ENCODE data around the gene PACRG.

Gene PACRG

DNA sequence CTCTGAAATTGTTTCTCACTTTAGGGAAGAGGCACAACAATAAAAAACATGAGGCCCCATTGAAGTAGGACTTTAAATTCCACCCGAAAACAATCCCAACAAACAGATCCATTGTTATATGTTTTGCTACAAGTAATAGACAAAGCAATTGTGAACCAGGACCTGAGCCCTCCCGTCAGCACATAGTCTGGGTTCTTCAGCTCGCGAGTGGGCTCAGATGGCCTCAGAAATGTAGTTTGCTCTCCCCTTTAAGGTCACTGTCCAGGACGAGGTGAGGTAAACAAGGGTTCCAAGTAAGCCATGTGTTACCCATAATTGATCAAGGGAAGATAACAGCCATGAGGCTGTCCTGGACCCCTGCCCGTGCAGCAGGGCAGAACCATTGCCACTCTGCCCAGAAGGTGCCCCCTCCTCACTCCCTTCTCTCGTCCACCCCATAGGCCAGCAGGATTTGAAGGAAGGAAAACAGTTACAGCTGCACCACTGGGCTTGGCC is 526.6 kb downstream of the PACRG start:
- DNase-seq = no peak

DNA sequence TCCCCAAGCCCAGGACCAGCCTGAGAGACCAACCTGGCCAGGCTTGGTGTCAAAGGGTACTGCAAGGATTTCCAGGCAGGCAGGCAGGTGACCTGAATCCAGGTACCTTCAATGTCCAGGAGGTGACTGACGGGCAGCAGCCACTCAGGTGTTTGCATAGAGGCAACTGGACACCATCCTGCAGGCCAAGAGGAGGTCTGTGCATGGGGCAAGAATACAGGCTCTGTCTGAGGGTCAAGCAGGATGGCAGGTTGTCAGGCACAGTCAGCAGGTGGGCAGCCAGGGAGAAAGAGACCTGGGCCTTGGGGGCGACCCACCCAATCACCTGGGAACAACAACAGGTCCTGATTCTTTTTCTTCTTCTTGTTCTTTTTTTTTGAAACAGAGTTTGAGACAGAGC is 527.5 kb downstream of the PACRG start:
- no peak for DNase-seq

GRCh38 chr6:163259689-163260088 is 531.9 kb downstream of the PACRG start:
- no peak for DNase-seq

DNA sequence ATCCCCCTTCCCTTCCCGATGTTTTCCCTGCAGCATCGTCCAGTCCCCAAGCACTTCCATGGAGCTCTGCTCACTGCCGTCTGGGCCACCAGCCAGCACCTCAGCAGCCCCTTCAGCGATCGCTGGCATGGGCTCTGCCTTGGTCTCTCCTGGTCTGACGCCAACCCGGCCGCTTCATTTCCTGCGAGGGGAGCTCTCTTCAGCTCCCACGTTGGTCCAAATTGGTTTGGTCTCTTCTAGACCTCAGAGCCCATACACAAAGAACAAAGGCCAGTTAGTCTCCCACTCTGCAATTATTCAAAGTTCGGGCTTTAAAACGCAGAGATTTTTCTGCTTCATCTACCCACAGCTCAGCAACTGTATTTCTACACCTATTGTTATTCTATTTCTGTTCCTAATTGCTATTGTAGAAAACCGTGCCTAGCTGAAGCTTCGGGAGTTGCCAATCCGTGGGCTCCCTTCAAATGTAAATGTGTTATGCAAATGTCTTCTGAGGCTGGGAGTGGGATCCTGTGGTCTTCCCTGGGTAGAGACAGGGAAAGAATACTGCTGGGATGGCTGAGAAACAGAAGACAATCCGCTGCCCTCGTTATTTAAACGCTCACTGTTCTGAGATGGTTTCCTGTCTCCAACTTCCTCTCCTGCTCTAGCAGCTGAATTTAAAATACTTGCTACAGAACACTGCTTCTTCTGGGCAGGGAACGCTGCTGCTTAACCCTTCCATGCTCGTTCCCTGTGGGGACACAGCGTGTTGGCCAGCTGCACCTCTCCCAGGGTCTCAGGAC is 532.5 kb downstream of the PACRG start:
- DNase-seq = no peak

- no peak for DNase-seq
Observed at GRCh38 chr6:163260911-163261310, 533.1 kb downstream of the PACRG start.

GRCh38 chr6:163261361-163261760 is 533.6 kb downstream of the PACRG start:
- no peak for DNase-seq

DNA sequence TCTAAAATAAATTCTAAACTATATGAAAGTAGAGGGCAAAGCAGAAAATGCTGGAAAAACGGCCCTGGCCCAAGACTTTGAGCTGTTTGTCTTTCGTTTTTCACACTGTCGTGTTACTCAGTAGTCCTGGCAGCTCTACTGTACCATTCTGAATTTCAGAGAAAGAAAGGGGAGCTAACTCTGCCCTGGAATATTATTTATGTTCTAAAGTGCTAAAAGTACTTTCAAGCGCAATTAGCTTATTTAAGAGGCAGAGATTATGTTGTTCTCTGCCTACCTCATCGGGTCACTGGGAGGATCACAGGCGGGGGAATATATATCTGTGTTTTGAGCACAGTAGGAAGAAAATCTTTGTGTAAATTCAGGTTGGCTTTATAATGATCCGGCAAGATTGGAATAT is 534.3 kb downstream of the PACRG start:
- no peak for DNase-seq

GRCh38 chr6:163263196-163263595 is 535.4 kb downstream of the PACRG start:
- no peak for DNase-seq

- no peak for DNase-seq
Observed at GRCh38 chr6:163263998-163264661, 536.4 kb downstream of the PACRG start.

- DNase-seq = no peak
Observed at GRCh38 chr6:163264662-163265035, 536.9 kb downstream of the PACRG start.

- DNase-seq = no peak
Observed at GRCh38 chr6:163281634-163282033, 553.9 kb downstream of the PACRG start.

DNA sequence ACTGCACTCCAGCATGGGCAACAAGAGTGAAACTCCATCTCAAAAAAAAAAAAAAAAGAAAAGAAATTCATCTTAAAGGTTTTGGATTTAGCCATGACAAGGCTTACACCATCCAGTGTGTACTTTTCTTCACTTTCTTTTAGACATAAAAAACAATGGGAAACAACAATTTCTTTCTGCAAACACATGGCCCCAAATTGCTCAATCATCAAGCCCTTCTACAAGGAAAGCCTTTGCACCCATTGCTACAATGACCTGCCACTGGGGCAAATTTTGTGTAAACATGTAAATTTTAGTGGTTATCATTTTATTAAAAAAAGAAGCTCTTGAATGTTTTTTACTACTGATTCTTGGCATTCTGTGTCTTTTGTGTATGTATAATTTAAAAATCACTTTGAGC is 554.9 kb downstream of the PACRG start:
- DNase-seq = no peak

- DNase-seq = no peak
Observed at GRCh38 chr6:163284151-163284550, 556.4 kb downstream of the PACRG start.

DNA sequence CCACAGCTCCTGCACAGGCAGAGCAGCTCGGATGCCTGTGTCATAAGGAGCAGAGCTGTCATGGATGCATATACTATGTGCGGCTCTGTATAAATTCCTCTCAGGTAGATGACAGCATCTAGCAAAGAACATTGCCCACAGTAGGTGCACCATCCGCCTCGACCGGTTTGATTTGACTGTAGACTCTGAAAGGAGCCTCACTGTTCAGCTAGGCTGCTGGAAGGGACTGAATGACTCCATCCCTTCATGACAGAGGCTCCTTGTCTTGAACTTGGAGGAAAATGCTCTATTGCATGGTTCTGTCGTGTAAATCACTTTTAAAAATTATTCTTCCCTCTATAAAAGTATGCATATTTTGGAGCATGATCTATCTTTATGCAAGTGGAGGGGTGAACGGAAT is 557.9 kb downstream of the PACRG start:
- DNase-seq = no peak

GRCh38 chr6:163287626-163288025 is 559.9 kb downstream of the PACRG start:
- no peak for DNase-seq

DNA sequence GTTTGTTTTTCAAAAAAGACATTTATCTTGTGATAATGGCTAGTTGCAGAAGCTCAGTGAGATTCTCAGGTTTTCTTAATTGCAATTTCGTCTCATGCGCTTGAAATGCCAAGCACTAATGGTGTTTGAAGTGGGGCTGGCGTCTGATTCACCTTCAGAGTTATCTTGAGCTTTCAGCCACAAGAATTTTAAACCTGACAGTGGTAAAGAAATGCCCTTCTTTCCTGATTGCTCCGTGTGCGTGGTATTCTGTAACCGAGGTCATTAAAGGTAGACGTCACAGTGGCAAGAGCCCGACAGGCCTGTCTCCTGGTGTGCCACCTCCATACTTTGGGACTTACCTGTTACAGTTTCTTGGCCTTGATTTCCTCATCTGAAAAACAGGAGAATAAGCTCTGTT is 560.3 kb downstream of the PACRG start:
- no peak for DNase-seq

DNA sequence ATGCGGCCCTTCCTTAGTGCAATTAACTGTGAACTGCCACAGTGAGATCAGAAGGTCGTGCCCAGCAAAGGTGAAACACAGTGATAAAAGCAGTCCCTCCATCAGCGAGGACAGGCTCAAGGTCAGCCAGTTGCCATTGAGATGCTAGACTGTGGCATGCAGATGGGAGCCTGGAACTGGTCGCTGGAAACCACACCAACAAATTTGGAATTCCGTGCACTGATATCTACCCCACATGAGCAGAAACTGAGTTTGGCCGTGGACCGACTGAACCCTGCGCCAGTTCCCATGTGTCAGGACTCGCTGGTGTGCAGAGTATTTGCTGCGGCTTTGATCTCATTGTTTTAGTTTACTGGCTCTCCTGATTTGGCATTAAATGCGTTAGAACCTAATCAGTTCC is 561.1 kb downstream of the PACRG start:
- no peak for DNase-seq

- DNase-seq = no peak
Observed at GRCh38 chr6:163289447-163289846, 561.7 kb downstream of the PACRG start.

DNA sequence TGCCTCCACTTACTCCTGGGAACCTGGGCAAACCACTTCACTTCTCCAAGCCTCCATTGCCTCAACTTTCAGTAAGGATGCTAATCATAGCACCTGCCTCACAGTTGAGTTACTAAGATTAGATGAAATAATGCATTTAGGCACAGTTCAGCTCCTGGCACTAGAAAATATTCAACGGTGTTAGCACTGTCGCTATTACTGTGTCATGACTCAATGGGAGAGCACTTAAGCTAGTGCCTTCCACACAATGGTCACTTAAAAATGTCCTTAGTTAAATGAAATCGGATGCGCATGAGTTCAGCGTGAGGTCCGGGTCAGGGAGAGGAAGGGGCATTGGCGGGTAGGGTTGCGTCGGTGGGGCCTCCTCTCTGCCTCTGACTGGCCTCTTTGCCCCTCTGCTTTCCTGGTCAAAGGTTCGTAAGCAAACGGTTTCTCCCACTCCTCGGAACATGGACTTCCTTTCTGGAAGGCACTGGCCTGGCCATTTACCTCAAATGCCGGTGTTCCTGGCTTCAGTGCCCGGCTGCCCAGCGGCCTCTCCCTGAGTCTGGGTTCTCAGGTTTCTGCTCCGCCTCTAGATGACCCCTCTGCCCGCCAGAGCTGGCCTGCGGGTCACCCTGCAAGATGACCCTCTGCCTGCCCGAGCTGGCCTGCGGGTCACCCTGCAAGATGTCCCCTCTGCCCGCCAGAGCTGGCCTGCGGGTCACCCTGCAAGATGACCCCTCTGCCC is 562.9 kb downstream of the PACRG start:
- DNase-seq = no peak

GRCh38 chr6:163291622-163292021 is 563.8 kb downstream of the PACRG start:
- no peak for DNase-seq

DNA sequence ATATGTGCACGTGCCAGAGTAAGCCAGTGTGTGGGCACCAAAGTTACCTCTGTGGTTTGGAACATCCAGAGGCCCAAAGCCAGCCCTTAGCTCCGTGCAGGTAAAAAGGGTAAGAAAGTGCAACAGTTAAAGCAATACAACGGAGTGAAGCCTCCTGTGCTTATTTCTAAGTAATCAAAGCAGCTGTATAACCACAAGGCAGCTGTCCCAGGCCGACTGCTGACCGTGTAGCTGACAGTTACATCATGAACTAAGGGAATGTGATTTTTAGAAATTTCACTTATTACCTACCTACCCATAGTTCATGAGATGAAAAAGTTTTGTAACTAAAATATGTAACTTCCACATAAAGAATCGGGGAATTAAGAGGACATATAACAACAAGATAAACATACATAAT is 565.5 kb downstream of the PACRG start:
- no peak for DNase-seq

GRCh38 chr6:163294734-163295133 is 567.0 kb downstream of the PACRG start:
- no peak for DNase-seq

DNA sequence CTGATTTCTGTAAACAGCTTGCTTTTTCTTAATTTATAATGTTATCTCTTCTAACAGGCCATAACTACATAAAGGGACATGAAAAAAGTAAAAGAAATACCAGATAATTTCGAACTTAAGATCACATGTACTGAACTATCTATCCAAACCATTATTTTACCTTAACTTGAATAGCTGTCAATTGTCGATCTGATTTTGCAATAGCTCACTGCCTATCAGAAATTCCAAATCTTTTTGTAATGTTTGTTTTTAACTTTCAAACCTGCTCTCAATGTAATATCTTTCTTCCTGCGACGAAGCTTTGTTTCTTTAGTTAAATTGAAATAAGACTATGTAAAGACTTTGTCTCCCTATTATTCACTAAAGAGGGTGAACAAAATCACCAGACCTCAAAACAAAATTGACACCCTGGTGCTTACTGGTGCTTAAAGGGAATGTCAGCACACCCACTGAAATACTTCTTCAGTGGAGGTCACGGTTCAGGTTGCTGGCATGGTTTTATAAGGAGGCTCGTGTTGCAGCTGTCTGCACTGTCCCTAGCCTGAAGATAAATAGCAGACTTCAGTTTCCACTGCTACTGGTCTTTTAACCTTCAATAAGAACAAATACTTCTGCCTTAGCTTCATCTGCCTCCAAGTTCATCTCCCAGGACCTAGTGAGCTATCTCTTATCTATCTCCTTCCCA is 569.2 kb downstream of the PACRG start:
- DNase-seq = no peak

All from central memory CD4-positive, alpha-beta T cell (primary cell).